G401.6 (cell line): Measurements from ENCODE around the gene ST3GAL5.
"Not testable (repeated sequence)": the region's sequence is repeated elsewhere in the genome, so short reads cannot be mapped to it uniquely, and the experiment has no call there.

Experiments used
- FAIRE-seq: peaks from 2 replicates; lab custom pipeline; 2012; peaks lifted over from hg19 to GRCh38; lab: Jason Lieb, UNC

ST3GAL5 gene

DNA sequence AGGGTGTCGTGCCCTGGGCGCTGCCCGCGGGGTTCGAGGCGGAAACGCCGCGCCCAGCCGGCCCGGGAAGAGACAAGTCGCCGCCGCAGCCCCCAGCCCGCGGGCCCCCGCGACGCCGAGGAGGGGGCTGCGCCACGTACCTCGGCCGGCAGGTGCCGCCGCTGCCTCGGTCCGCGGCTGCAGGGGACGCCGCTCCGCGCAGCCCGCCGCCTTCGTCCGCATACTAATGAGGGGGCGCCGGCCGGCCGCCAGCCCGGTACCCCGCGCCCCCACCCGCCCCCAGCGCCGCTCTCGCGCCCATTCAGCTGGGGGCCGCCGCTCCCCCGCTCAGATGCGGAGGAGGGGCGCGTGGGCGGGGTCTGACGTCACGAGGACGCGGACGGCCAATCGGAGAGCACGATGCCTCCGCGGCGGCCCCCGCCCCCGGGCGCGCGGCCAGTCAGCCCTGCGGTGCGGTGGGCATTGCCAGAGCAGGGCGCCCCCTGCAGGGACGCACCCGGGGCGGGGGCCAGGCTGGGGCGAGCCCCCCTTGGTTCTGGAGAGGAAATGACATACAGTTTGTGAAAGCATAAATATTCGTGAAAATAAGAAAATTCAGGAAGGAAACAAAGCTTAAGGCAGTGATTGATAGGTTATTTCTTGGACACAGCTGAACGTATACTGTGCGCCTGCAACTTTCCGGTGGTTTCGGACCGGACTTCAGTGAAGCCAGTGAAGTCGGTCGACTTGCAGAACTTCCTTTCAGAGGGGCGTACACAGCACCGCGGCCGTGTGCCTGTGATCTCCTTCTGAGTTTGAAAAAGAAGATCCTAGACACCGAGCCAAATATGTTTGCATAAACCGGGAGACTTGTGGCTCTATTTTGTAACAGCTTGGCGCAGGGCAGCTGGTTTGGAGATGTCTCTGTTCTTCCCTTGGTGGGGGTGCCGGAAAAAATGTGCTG lies at the start of gene ST3GAL5:
TSS of gene ST3GAL5 (minus strand) at position 307 of the 943 bp plus-strand sequence. CDS start at position 222, 85 bp downstream.
- no peak for FAIRE-seq

DNA sequence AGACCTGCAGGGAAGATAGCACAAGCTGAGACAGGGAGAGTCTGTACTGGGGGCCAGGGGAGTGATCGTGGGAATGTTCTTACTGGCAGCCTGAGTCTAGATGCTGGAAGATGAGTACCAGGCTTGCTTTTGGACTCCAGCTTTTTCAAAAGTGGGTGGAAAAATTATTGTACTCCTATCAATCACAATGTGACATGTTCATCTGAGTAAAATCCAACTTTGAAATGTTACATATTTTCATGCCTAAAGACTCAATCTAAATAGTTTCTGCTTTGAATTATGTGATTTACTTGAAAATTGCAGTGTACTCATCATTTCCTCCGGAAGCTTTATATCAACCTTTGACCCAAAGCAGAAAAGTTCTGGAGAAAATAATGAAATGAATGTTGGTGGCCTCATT lies 49.7 kb upstream of the ST3GAL5 start:
- no peak for FAIRE-seq

DNA sequence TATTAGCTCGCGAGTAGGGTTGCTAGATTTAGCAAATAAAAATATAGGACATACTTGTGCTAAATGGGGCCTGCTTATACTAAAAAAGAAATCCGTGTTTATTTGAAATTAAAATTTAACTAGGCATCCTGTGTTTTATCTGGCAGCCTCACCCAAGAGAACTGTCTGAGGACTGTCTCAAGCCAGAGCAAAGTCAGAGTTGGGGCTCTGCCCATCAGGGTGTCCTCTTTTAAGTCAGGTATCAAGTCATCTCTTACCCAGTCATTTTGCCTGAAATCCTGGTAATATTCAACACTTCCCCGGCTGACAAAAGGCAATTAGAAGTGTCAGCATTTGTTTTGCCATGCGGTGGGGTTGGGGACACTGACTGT lies 48.3 kb upstream of the ST3GAL5 start:
- FAIRE-seq: no peak

DNA sequence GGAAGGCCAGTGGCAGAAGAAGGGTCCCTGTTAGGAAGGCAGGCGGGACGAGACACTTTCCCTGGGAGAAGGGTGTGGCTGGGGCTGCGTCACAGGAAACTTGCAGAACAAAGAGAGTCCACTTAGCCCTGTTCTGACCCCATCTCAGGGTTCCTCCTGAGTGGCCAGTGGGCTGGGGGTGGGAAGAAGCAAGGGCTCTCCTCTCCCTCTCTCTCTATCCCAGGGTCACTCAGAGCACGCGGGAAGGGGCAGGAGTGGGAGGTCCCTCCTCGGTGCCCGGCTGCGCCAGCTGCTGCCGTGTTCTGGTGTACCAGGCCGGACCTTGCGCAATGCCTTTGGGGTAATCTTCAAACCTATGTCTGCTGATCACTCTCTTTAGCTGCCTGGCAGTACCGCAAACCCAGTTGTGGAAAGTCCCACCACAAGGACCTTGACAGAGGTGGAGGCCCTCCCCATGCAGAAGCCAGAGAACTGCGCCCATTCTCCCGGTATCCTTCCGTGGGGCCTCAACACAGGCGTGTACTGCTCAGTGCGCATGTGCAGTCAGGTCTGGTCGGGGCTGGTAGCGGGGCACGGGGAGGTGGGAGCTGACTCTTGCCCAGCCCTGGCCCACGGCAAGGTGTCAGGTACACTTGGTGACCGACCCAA lies 47.8 kb upstream of the ST3GAL5 start:
- no peak for FAIRE-seq

DNA sequence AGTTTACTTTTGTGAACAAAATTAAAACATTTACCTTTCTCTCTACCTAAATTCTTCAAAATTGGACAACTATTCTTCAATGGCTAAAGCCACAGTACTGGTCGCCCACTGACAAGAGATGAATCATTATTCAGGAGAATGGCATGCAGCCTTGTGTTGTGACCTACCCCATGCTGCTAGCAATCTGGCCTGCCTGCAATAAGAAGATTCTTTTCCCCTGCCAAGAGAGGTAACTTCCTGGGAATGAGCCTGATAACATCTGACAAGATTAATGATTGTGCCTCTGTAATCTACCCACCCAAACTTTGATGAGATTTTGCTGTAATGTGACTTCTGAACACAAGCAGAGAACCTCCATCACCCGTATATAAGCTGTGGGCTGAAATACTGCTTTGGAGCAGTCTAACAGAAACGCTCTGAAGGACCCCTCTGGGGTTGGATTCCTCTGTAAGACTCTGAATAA lies 47.0 kb upstream of the ST3GAL5 start:
- FAIRE-seq: peak; percentile 97

DNA sequence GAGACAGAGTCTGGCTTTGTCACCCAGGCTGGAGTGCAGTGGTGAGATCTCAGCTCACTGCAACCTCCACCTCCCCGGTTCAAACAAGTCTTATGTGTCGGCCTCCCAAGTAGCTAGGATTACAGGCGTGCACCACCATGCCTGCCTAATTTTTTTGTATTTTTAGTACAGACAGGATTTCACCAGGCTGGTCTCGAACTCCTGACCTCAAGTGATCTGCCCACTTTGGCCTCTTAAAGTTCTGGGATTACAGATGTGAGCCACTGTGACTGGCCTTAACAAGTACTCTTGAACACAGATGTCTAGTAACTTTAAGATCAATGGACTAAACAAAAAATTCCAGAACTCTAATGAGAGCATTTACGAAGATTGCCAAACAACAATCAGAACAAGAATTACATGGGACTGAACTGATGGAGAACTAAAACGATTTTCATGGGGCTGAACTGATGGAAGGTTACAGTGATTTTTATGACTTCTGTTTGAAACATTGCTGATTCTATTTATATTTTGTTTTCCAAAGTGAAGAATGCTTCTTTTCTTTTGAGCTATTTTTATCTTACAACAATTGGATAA lies 46.5 kb upstream of the ST3GAL5 start:
- FAIRE-seq: no peak

DNA sequence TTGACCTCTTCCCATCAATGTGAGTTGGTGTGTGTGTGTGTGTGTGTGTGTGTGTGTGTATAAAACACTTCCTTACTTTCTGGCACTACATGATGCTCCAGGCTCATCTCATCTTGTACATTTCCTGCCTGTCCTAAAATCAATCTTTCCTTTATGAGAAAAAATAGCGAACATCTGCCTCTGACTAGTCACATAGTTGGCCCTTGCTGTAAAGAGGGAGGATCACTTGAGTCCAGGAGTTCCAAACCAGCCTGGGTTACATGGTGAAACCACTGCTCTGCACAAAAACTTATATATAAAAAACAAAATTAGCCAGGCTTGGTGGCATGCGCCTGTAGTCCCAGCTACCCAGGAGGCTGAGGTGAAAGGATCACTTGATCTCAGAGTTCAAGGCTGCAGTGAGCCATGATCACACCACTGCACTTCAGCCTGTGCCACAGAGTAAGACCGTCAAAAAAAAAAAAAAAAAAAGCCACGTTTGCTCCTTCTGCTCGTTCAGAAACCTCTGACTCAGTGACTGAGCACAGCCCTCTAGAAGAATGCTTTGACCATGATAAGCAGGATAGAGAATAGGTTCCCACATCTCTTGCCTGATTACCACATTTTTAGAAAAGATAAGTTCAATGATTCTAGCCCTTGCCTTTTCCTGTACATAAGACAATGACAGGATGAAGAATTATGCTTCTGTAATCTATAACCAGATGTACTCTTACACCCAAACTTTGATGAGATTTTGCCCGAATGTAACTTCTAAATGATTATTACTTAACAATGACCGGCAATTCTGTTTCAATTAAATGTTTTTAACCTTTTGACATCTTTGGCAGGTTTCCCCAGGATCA lies 45.2 kb upstream of the ST3GAL5 start:
- FAIRE-seq: no peak

DNA sequence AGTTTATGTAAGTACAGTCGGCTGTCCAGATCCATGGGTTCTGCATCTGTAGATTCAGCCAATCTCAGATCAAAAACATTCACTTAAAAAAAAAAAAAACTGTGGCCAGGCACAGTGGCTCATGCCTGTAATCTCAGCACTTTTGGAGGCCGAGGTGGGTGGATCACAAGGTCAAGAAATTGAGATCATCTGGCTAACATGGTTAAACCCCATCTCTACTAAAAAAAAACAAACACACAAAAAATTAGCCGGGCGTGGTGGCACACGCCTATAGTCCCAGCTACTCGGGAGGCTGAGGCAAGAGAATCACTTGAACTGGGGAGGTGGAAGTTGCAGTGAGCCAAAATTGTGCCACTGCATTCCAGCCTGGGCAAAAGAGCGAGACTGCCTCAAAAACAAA lies 42.4 kb upstream of the ST3GAL5 start:
- FAIRE-seq: not testable (repeated sequence)

DNA sequence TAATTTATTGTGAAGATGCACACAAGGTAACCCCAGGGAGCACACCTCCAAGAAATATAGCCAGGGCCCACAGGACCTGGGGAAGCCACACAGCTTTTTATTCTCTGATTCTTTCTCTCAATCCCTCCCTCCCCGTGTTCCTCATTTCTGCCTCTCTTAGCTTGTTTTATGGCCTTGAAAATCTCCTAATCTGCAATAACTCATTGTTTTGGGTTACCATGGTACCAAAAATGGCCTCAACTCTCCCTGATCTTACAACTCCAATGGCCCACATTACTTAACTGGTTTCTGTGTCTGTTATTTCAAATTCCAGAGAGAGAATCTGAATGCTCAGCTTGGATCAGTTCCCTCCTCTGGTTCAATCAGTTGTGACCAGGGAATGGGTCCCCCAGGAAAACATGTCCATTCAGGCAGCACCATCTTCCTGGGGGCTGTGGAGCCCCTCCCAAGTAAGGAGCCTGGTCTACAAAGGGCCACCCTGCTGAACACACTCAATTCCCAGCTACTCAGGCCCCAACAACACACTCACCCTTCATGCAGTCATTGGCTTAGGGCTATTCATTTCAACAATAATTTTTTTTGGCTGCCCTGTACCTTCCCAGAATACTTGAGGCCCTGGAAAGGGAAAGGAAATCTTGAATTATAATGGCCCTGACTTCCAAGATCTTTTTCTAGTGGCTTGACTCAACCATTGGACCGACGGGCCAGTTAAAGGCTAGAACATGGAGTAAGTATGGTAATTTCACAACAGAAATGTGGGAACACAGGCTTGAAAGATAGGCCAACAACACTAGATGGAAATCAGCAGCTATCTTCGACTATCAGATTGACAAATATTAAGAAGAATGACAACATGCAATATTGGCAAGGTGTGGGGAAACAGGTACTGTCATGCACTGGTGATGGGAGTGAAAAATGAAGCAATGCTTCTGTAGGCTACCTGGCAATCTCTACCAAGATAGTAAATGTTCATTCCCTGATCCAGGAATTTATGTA lies 41.6 kb upstream of the ST3GAL5 start:
- no peak for FAIRE-seq

DNA sequence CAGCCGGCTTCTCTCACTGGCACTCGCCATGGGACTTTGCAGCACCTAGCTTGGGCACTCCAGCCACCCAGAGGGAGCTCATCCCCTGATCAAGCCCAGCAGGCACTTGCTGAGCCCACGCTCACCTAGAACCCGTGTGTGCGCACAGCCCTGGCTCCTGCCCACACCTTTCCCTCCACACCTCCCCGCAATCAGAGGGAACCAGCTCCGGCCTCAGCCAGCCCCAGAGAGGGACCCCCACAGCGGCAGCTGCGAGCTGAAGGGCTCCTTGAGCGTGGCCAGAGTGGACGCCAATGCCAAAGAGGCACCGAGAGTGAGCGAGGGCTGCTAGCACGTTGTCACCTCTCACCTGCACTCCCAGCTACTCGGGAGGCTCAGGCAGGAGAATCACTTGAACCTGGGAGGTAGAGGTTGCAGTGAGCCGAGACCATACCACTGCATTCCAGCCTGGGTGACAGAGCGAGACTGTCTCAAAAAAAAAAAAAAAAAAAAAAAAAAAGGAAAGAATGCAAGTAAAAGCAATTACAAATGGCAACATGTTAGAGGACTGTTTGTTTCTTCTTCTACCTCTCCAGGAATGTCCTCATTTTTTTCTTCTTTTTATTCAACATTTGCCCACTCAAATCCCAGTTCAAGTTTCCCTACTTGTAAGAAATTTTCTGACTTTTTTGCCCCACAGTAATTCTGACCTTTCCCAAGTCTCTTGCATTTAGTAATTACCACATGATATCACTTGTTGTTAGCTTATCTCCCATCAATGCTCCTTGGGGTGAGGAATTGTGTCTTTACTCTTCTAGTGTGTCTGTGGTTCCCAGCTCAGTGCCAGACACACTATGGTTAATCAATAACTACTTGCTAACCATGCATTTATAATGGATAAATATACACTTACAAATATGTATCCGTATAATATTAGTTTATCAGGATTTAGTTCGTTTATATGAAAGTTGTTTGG lies 40.6 kb upstream of the ST3GAL5 start:
- FAIRE-seq: no peak

DNA sequence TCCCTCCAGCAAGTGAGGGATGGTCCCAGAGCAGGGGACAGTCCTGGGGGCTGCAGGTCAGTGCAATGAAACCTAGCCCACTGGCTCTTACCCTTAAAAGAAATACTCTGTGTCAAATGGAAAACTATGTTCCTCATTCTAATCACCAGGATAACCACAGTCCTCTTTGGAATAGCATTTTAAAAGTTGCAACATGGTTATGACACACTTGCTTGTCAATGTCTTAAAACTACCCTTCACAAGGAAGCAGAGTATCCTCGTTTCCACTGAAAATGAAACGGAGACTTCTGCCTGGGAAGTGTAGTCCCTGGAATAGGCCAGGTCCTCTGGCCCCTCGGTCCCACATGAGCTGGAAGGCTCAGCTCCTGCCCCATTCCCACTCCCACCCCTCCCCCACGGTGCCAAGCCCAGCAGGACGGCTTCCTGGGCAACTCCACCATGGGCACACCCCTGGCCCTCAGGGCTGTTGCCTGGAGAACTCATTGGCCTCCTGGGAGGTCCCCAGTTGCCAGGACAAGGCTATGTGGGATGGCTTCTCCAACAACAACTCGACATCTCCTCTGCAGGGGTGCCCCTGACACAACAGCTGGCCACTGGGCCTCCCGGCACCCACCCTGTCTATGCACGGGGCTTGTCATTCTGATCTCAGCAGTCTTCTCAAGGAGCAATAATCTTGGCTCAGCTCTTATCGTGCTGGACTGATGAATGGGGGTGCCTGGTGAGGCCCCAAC lies 38.3 kb upstream of the ST3GAL5 start:
- no peak for FAIRE-seq

DNA sequence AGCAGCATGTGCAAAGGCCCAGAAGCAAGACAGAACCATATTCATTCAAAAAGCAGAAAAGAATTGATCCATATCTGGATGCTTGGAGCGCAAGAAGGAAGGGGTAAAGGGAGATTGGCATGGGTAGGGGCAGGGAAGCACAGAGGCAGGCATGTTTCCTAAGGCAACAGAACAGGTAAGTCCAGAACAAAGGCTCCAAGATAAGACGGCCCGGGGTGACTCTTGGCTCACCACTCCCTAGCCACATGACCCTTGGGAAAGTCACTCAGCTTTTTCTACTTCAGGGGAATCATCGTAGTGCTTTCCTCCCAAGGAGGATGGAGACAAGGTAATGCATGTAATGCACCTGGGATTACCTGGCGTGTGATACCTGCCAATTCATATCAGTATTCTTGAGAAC lies 37.7 kb upstream of the ST3GAL5 start:
- no peak for FAIRE-seq

DNA sequence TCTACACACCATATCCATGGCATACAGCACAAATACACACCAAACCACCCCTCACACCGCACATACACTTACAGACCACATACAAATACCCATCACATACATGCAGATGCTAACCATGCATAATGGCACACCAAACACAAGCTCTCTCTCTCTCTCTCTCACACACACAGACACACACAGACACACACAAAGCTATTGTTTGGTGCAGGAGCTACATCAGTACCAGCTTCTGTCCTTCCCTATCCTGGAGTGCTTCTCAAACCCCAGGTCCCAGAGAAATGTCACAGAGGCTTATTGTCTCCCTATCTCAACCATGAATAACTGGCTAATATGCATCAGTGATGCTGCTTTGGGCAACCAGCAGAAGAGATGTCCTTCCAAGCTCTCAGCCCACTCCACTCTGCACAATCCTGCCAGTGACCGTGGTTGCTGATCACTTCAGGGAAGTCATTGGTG lies 36.5 kb upstream of the ST3GAL5 start:
- FAIRE-seq: no peak

DNA sequence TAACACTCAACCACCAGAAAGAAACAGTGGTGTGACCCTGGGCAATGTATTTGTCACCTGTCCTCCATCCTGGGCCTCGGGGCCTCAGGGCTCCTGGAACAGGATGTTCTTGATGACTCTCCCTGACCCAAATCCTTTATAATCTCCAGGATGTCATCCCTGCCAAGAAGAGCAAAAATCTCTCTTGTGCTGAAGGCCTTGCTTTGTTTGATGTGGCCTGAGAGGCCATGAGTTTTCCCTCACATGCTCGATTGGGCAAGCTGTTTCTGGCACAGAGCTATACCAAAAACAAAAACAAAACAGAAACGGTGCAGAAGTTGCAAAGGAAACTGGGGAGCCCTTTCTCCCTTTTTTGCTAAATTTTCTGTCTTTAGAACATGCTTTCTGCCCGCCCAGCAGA lies 35.7 kb upstream of the ST3GAL5 start:
- no peak for FAIRE-seq

DNA sequence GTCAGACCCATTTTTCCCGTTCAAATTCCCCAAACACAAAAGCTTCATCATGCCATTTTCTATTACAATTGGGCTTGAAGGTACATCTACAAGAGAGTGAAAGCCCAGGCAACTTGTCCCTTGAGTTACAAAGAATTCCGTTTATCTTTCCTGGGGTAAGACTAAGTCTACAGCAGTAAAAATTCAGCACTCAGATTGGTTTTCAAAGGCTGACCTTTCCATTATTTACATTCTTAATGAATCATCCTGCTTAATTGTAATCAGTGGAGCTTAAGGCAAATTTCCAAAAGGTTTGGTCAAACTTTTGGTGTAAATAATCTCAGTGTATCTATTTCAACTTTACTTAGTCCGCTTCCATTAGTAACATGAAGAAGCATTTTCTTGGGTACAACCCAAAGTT lies 33.4 kb upstream of the ST3GAL5 start:
- FAIRE-seq: no peak

DNA sequence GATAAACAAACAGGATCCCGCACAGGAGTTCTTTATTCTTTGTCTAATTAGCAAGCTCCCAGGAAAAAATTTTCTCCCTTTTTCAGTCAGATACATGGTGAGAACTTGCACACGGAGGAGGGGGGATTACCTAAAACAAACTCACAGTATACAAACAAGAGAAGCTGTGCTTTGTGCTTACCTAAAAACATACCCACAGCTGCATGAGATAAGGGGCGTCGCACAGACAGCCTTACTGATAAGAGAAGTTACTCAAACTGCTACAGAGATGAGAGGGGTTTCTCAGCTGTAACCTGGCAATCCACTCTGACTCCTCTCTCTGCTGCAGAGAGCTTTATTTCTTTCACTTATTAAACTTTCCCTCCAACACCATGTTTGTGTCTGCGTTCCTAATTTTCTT lies 32.9 kb upstream of the ST3GAL5 start:
- no peak for FAIRE-seq

DNA sequence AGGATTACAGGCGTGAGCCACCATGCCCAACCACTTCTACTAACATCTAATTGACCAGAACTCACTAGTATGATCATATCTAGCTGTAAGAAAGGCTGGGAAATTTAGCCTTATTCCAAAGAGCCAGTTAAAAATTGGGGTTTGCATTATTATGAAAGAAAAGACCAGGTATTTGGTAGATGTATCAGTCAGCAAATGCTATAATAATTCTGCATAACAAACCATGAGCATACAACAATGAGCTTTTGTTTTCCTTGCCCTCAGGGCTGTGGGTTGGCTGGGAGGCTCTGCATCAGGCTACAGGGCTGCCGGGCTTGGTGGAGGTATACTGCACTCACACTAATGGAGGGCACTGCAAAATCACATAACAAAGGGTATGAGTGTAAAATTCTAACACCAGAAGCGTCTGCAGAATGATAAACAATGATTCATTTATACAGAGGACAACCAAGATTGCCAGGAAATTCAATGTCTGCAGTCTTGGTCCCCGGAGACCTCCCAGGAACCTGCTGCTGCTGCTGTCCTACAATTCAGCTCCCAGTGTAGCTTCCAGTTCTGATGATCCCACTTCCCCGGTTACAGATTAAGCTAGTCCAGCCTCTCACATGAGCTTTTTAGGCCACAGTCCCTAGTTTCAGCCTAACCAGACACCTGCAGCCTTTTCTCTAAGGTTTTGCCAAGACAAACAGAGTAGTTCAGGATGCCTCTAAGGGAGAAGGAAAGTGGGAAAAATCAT lies 32.2 kb upstream of the ST3GAL5 start:
- no peak for FAIRE-seq
